PFSK-1 (cell line): ENCODE measurements around the gene MEI1.

Experiments
- FOXP2 ChIP-seq: optimal IDR thresholded peaks from 2 replicates; pipeline ENCODE3; 2011; ENCODE audit warnings: borderline replicate concordance, control low read depth, inconsistent platforms; ENCODE audit not compliant: insufficient read depth; ENCODE audit errors: extremely low read length, extremely low read depth
- POLR2AphosphoS5 ChIP-seq: IDR thresholded peaks from 2 replicates; pipeline ENCODE4 v1.6.1; 2012; ENCODE audit warnings: low read depth, mild to moderate bottlenecking, control low read depth, low read length, moderate library complexity
- REST ChIP-seq, 2 experiments: IDR thresholded peaks; 2 replicates each; pipeline versions ENCODE4 v1.6.1 to v1.8.0; 2011 to 2012; ENCODE audit warnings: low read depth in 2 of 2, low read length in 2 of 2, control low read depth in 1 of 2, inconsistent platforms in 1 of 2, mild to moderate bottlenecking in 1 of 2, moderate library complexity in 1 of 2; ENCODE audit not compliant: insufficient read depth in 1 of 2
- SIN3A ChIP-seq: IDR thresholded peaks from 2 replicates; pipeline ENCODE4 v1.6.1; 2012; ENCODE audit warnings: mild to moderate bottlenecking, low read length, moderate library complexity, borderline replicate concordance; ENCODE audit not compliant: insufficient read depth
- TAF1 ChIP-seq: IDR thresholded peaks from 2 replicates; pipeline ENCODE4 v1.6.1; 2012; ENCODE audit warnings: low read length, control low read depth, borderline replicate concordance; ENCODE audit not compliant: insufficient read depth

Gene MEI1

GRCh38 chr22:41725510-41726110 is 26.3 kb downstream of the MEI1 start:
- TF ChIP-seq SIN3A (no peak), POLR2AphosphoS5 (no peak), REST (IDR thresholded peaks at IDR 0.05; ENCODE audit: insufficient read depth in 1 of 2, low read depth in 2 of 2, low read length in 2 of 2) (no peak), TAF1 (no peak), FOXP2 (no peak)

GRCh38 chr22:41731609-41732008 is 32.3 kb downstream of the MEI1 start:
- TF ChIP-seq REST (IDR thresholded peaks at IDR 0.05; ENCODE audit: insufficient read depth in 1 of 2, low read depth in 2 of 2, low read length in 2 of 2) (no peak), TAF1 (no peak), POLR2AphosphoS5 (no peak), FOXP2 (no peak), SIN3A (no peak)

DNA sequence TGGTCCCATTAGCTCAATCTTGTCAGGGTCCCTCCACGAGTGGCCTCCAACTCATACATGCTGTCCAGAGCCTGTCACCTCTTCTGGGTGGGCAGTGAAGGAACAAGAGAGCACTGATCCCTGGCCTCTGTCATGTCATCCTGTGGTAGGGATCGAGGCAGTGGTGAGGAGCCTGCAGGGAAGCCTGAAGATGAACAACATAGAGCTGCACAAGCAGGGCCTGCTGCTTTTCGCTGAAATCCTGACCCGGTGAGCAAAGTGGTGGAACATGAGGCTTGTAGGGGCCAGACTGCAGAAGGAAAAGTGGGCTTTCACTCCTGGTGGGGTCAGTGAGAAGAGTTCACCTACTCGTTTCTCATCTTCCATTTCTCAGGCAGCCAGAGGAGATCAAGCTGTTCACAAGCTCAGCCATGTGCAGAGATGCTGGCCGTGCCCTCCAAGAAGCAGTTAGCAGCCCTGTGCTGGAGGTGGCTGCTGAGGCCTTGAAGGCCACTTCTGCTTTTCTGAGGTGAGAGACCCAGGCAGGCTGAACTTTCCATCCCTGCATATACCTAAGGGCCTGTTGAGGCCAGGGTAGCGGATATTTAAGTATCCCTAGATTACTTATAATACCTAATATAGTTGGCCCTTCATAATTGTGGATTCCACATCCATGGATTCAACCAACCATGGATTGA is 32.9 kb downstream of the MEI1 start:
- TF ChIP-seq SIN3A, result no peak
- TF ChIP-seq POLR2AphosphoS5, result no peak
- no peak for TF ChIP-seq REST (IDR thresholded peaks at IDR 0.05; ENCODE audit: insufficient read depth in 1 of 2, low read depth in 2 of 2, low read length in 2 of 2)
- TF ChIP-seq TAF1, result no peak
- TF ChIP-seq FOXP2, result no peak

- no peak for TF ChIP-seq FOXP2
- no peak for TF ChIP-seq POLR2AphosphoS5
- no peak for TF ChIP-seq TAF1
- no peak for TF ChIP-seq SIN3A
- no peak for TF ChIP-seq REST (IDR thresholded peaks at IDR 0.05; ENCODE audit: insufficient read depth in 1 of 2, low read depth in 2 of 2, low read length in 2 of 2)
Measured at GRCh38 chr22:41739576-41739975, 40.3 kb downstream of the MEI1 start.
